GM06990 (cell line): ENCODE results near the gene PHACTR1.

Experiments used
- DNase-seq: peaks from one replicate; pipeline ENCODE4 v3.0.0-alpha.2; 2011; ENCODE audit not compliant: insufficient read length; ENCODE audit errors: extremely low read depth
- H3K27me3 ChIP-seq: replicated peaks from 2 replicates; pipeline ENCODE4 v1.6.0; 2011; ENCODE audit warnings: low read length; ENCODE audit not compliant: control insufficient read depth, insufficient read depth
- H3K36me3 ChIP-seq: 2 replicates; pipeline ENCODE4 v1.5.1; 2011; ENCODE audit warnings: low read length; ENCODE audit not compliant: control insufficient read depth, insufficient read depth
- H3K4me3 ChIP-seq: replicated peaks from 2 replicates; pipeline ENCODE4 v1.5.1; 2011; ENCODE audit warnings: low read depth, mild to moderate bottlenecking, control low read depth, low read length
- CTCF ChIP-seq: IDR thresholded peaks from 2 replicates; pipeline ENCODE4 v1.5.1; 2011; ENCODE audit warnings: low read length, control low read depth, mild to moderate bottlenecking, inconsistent platforms; ENCODE audit not compliant: insufficient read depth, poor library complexity, severe bottlenecking

PHACTR1 gene

DNA sequence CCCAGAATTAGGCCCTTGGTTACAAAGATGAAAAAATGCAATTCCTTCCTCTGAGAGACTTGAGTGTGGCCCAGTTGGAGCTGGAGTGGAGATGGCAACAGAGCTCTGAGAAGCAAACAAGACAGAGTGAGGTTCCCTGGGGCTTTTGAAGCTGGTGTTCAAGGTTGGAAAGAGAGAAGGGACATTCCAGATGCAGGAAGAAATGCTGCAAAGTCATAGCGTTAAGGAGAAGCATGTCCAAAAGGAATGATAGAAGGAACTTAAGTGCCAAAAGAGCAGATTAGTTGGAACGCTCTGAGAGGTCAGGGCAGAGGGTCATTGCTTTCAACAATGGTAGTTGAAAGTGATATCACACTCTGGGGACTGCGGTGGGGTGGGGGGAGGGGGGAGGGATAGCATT lies 360.0 kb downstream of the PHACTR1 start:
- H3K36me3 ChIP-seq = no peaks in the 10 kb centered on the region
- H3K4me3 ChIP-seq = no peak overlapping the region
- H3K27me3 ChIP-seq = no peaks in the 10 kb centered on the region
- no peak for TF ChIP-seq CTCF
- DNase-seq = no peak

- H3K36me3 ChIP-seq = no peaks in the 10 kb centered on the region
- no peaks in the 10 kb centered on the region for H3K27me3 ChIP-seq
- H3K4me3 ChIP-seq = no peak overlapping the region
- no peak for TF ChIP-seq CTCF
- DNase-seq = no peak
Measured at GRCh38 chr6:13077117-13077516, 360.6 kb downstream of the PHACTR1 start.

GRCh38 chr6:13079096-13079723 lies 362.6 kb downstream of the PHACTR1 start:
- no peak for TF ChIP-seq CTCF
- H3K36me3 ChIP-seq = no peaks in the 10 kb centered on the region
- no peak for DNase-seq
- no peaks in the 10 kb centered on the region for H3K27me3 ChIP-seq
- no peak overlapping the region for H3K4me3 ChIP-seq

GRCh38 chr6:13080462-13081188 lies 364.1 kb downstream of the PHACTR1 start:
- no peak for TF ChIP-seq CTCF

GRCh38 chr6:13081189-13081563 lies 364.6 kb downstream of the PHACTR1 start:
- Histone ChIP-seq H3K4me3 (no peak overlapping the region), H3K36me3 (no peaks in the 10 kb centered on the region), H3K27me3 (no peaks in the 10 kb centered on the region)
- TF ChIP-seq CTCF = no peak
- DNase-seq = no peak

More at GRCh38 chr6:13080462-13081188, 364.1 kb downstream of the PHACTR1 start:
- H3K36me3 ChIP-seq = no peaks in the 10 kb centered on the region
- no peak overlapping the region for H3K4me3 ChIP-seq
- no peaks in the 10 kb centered on the region for H3K27me3 ChIP-seq
- no peak for DNase-seq
